ENCODE data around the gene DLG2. TPM values are rescaled to one million over a fixed set of nuclear protein-coding genes. Genes with fewer than 3 reads are reported as not detected.

The DLG2 gene
- total and polyA plus RNA-seq, 12 donors = 1.0 to 14.8 (median 7.4) TPM

- DNase-seq (no peak), ATAC-seq (peak in 5 of 8 donors; percentile 31 to 66 (median 61))
- TF ChIP-seq, protein P1, sequence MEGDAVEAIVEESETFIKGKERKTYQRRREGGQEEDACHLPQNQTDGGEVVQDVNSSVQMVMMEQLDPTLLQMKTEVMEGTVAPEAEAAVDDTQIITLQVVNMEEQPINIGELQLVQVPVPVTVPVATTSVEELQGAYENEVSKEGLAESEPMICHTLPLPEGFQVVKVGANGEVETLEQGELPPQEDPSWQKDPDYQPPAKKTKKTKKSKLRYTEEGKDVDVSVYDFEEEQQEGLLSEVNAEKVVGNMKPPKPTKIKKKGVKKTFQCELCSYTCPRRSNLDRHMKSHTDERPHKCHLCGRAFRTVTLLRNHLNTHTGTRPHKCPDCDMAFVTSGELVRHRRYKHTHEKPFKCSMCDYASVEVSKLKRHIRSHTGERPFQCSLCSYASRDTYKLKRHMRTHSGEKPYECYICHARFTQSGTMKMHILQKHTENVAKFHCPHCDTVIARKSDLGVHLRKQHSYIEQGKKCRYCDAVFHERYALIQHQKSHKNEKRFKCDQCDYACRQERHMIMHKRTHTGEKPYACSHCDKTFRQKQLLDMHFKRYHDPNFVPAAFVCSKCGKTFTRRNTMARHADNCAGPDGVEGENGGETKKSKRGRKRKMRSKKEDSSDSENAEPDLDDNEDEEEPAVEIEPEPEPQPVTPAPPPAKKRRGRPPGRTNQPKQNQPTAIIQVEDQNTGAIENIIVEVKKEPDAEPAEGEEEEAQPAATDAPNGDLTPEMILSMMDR (IDR thresholded peaks at IDR 0.05) = no peak
- peak overlapping the region in 2 of 10 donors; percentile 2 to 8 for H3K27ac ChIP-seq
- intact Hi-C loops (cut with DNase I) = no loop called here
- 33 to 36% methylated on average over 3 of the region's 3 CpGs for WGBS, 2 donors
- no peak overlapping the region for H3K4me3 ChIP-seq
- H3K4me1 ChIP-seq = peaks cover 0 to 9% (median 6%) of the 10 kb centered on the region in 9 donors
- H3K9me3 ChIP-seq = peaks cover 0 to 28% (median 5%) of the 10 kb centered on the region in 11 donors
- H3K36me3 ChIP-seq = no peaks in the 10 kb centered on the region
- H3K27me3 ChIP-seq = no peaks in the 10 kb centered on the region
Measured at GRCh38 chr11:84947970-84948580, 679.1 kb downstream of the DLG2 start.

DNA sequence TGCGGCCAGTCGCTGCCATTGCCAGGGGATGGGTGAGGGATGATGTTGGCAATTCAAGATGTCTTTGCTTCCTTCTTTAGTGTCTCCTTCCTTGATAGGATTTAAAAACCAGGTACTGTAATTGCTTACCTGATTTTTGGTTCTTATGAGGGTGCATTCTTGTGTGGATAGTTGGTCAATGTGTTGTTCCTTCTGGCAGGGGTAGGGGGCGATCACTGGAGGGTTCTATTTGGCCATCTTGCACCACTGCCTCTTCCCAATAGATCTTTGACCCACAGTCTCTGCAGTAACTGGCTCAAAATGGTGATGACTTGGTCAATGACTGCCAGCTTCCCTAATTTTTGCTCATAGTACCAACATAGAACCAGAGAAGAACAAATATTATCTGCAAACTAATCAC, 680.1 kb downstream of the DLG2 start:
- DNase-seq = no peak
- 88 to 93% methylated on average over 3 of the region's 3 CpGs for WGBS, 2 donors

GRCh38 chr11:84930863-84931262, 696.3 kb downstream of the DLG2 start:
- 64 to 73% methylated on average over 1 of the region's 1 CpG for WGBS, 2 donors
- intact Hi-C loops (cut with DNase I) = loop anchor here in 1 of 10 donors (10.0 kb wide), 1 partner anchor 146 kb away; no protein-coding TSS in a partner anchor
- no peaks in the 10 kb centered on the region for H3K36me3 ChIP-seq
- DNase-seq (no peak), ATAC-seq (no peak)
- H3K4me3 ChIP-seq = no peak overlapping the region
- H3K9me3 ChIP-seq = peaks cover 0 to 6% (median 0%) of the 10 kb centered on the region in 11 donors
- TF ChIP-seq, protein P1 (IDR thresholded peaks at IDR 0.05) = no peak
- no peak overlapping the region for H3K27ac ChIP-seq
- H3K4me1 ChIP-seq = no peaks in the 10 kb centered on the region
- H3K27me3 ChIP-seq = no peaks in the 10 kb centered on the region

More for the DNA sequence above, 680.1 kb downstream of the DLG2 start:
- no peak overlapping the region for H3K4me3 ChIP-seq
- H3K9me3 ChIP-seq = peaks cover 0 to 28% (median 5%) of the 10 kb centered on the region in 11 donors
- H3K27ac ChIP-seq = no peak overlapping the region
- no peaks in the 10 kb centered on the region for H3K36me3 ChIP-seq
- peaks cover 0 to 9% (median 6%) of the 10 kb centered on the region in 9 donors for H3K4me1 ChIP-seq
- ATAC-seq = no peak
- intact Hi-C loops (cut with DNase I) = no loop called here
- H3K27me3 ChIP-seq = no peaks in the 10 kb centered on the region
- TF ChIP-seq, protein P1 (IDR thresholded peaks at IDR 0.05) = no peak

- Histone ChIP-seq H3K4me3 (no peak overlapping the region), H3K27ac (no peak overlapping the region), H3K4me1 (peaks cover 0 to 2% (median 0%) of the 10 kb centered on the region in 9 donors), H3K9me3 (peaks cover 0 to 12% (median 0%) of the 10 kb centered on the region in 11 donors), H3K27me3 (no peaks in the 10 kb centered on the region), H3K36me3 (no peaks in the 10 kb centered on the region)
- WGBS, 2 donors = 79% methylated on average over 2 of the region's 2 CpGs
- TF ChIP-seq, protein P1 (IDR thresholded peaks at IDR 0.05) = no peak
- ATAC-seq (no peak), DNase-seq (no peak)
- intact Hi-C loops (cut with DNase I) = loop anchor here in 1 of 10 donors (10.0 kb wide), 1 partner anchor 145 kb away; no protein-coding TSS in a partner anchor
Measured at GRCh38 chr11:84929738-84930137, 697.4 kb downstream of the DLG2 start.

All from heart right ventricle (tissue), 16 donors.